Coronary artery (tissue), 2 donors: ENCODE measurements around the gene GRIN2C.

Source experiments
- DNase-seq: peaks from one replicate; pipeline ENCODE4 v3.0.0-alpha.2; 2017; ENCODE audit warnings: low spot score
- H3K27ac ChIP-seq, 2 donors: fragments of 200-600 bp; sonication (generic); one replicate each; pipeline ENCODE4 v1.5.1; 2016 to 2019
- H3K4me3 ChIP-seq: fragments of 200-600 bp; sonication (generic); 2 replicates; pipeline ENCODE4 v1.5.1; 2016; ENCODE audit warnings: mild to moderate bottlenecking, moderate library complexity
- CTCF ChIP-seq: fragments of 200-600 bp; sonication (generic); IDR thresholded peaks from one replicate; pipeline ENCODE4 v1.5.1; 2019; ENCODE audit warnings: antibody characterized with exemption

Gene GRIN2C

GRCh38 chr17:74816905-74817620 is 42.6 kb downstream of the GRIN2C start:
- DNase-seq, result no peak
- no peak overlapping the region for H3K4me3 ChIP-seq
- no peak overlapping the region for H3K27ac ChIP-seq
- TF ChIP-seq CTCF, result no peak

- H3K27ac ChIP-seq, result no peak overlapping the region
- TF ChIP-seq CTCF, result no peak
- no peak overlapping the region for H3K4me3 ChIP-seq
- no peak for DNase-seq
Measured at GRCh38 chr17:74815550-74816370, 43.9 kb downstream of the GRIN2C start.

- no peak overlapping the region for H3K4me3 ChIP-seq
- no peak for TF ChIP-seq CTCF
- no peak overlapping the region for H3K27ac ChIP-seq
- no peak for DNase-seq
Measured at GRCh38 chr17:74815067-74815466, 44.6 kb downstream of the GRIN2C start.

- Histone ChIP-seq H3K27ac (no peak overlapping the region), H3K4me3 (no peak overlapping the region)
- TF ChIP-seq CTCF, result no peak
- no peak for DNase-seq
Measured at GRCh38 chr17:74814453-74814852, 45.2 kb downstream of the GRIN2C start.

GRCh38 chr17:74812109-74813009 is 47.3 kb downstream of the GRIN2C start:
- Histone ChIP-seq H3K27ac (peak overlapping the region in 1 of 2 donors; percentile 62), H3K4me3 (peak overlapping the region; percentile 32)
- DNase-seq, result no peak
- TF ChIP-seq CTCF, result no peak

GRCh38 chr17:74810699-74811485 is 48.8 kb downstream of the GRIN2C start:
- Histone ChIP-seq H3K4me3 (no peak overlapping the region), H3K27ac (no peak overlapping the region)
- TF ChIP-seq CTCF, result no peak
- DNase-seq, result no peak
